Left ventricle myocardium superior (tissue), 1 donor: Measurements from ENCODE around the gene TGFBR2. TPM values are rescaled to one million over a fixed set of nuclear protein-coding genes. Genes with fewer than 3 reads are reported as not detected.

Source experiments
- ATAC-seq: fragments of 200-7000 bp; cut with Tn5 transposase; one replicate; pipeline ENCODE4 v1.9.1; 2020; ENCODE audit warnings: mild to moderate bottlenecking, moderate library complexity
- DNase-seq: peaks from one replicate; pipeline ENCODE4 v3.0.0-alpha.2; 2020
- intact Hi-C: fragments of 100-400 bp; cut with micrococcal nuclease; formaldehyde crosslinking; loops from one replicate; pipeline ENCODE4 v1.11.0; 2022
- total RNA-seq: library from RNA; stranded (reverse); fragmentation: NEBNext Ultra II Directional; extraction: Animal tissue kit (Norgen Biotek cat#: 25700); gene quantifications from one replicate; pipeline ENCODE4 v1.2.1, GENCODE V29; 2021
- donor health status: DM: no; HTN: yes; CAD: no; lungs with severe emphysema.

TGFBR2 gene
- total RNA-seq, 1 donor from 2014 or later: 175 TPM

DNA sequence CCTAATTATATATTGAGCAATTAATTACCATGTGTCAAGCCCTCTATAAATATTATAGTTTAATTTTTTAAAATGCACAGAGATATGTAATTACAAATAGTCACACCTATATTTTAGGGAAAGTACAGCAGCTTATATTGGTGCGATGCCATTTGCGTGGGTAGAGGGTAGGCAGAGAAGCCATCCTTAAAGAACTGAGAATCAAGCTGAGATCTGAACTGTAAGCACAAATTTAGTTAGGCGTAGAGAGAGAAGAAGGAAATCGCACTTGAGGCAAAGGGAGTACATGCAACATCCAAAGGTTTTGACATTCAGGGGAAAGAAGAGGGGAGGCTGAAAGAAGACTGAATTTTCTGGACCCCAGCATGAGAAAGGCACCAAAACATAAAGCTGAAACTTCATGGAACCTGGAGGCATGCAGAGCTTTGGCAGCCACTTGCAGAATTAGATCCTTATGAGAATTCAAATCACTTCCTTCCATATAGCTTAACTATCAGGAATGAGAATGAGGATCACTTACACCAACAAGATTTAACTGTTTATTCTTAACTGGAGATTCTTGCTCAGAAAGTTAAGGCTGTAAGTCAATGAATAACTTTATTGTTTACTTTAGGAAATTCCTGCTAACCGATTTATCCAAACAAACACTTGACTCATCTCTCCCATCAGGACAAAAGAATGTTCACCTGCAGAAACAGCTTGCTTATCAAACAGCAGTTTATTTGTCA, 114.3 kb downstream of the TGFBR2 start:
- ATAC-seq: no peak
- no peak for DNase-seq
- intact Hi-C loops: no loop called here

DNA sequence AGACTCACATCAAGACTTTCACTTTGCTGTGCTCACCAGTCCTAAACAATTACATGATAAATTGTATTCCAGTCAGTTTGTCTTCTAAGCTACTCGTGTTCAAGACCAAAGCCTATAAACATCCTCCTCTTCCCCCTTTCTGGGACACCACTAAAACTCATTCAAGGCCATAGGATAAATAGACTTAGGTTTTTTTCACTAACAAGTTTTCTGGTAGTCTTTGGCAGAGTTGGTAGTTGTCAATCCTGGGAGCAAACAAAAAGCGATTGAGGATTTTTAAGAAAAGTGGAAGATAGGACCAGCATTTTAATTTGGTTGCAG, 114.9 kb downstream of the TGFBR2 start:
- intact Hi-C loops: no loop called here
- no peak for ATAC-seq

DNA sequence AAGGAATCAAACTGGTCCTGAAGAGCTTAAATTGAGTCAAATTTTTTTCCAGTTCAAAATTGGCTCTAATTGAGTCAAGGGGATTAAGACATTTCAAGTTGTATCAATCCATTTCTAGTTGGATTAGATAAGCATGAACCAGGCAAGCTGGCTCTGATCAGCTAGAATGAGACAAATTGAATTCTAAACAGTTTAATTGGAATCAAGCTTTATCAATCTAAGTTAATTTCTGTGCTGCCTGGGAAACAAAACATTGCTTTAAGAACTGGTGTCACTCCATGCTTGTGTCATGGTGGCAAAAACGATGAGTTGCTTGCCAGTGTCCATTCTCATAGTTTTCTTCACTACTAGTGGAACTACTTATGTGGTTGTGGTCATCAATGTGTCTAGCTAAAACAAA, 116.8 kb downstream of the TGFBR2 start:
- intact Hi-C loops: no loop called here
- ATAC-seq (no peak), DNase-seq (no peak)

More for the DNA sequence above, 114.9 kb downstream of the TGFBR2 start:
- DNase-seq: no peak

DNA sequence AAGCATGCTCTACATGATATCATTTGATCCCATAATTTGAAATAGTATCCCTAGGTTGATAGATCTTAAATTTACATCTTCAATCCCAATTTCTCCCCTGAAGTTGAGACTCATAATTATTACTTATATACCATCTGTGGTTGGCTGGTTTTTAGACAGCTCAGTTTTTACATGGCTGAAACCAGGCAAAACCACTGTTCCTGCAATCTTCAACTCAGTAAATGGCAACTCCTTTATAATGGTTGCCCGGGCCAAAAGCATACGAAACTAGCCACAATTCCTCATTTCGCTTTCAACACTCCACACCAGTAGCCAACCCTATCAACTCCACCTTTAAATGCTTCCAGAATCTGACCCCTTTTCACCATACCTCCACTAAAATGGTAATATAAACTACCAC, 118.5 kb downstream of the TGFBR2 start:
- ATAC-seq (no peak), DNase-seq (no peak)
- intact Hi-C loops: no loop called here

DNA sequence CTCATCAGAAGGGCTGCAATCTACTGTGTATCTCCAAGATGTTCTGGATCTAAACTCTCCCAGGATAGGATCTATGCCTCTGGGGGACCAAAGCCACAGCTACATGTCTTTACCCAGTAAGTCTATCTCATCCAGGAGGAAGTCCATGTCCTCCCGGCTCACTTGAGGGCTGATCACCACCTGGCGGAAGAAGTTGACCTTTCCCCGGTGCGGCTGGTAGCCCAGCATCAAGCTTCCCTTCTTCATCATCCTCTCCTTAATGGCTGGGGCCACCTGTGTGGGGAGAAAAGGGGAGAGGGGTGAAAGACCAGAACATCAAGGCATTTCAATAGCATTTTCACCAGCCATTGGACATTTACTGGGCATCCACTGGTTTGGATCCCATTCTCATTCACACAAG, 121.7 kb downstream of the TGFBR2 start:
- DNase-seq: no peak
- intact Hi-C loops: no loop called here

DNA sequence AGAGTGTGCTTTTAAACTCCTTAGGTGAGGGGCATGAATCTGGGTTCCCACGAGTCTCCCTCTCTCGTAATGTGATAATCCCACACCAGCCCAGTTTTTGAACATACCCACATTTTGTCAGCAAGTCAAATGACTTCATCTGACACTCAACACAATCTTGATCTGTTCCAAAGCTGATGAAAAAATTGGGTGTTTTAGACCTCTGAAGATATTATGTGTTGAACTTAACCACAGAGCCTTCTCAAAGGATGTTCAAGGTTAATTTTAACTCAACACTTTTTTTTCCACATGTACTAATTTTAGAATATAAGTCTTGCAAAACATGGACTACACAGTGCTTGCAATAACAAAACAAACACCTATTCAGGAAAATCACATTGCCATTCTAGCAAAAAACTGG, 123.1 kb downstream of the TGFBR2 start:
- ATAC-seq (peak; percentile 61), DNase-seq (no peak)
- intact Hi-C loops: no loop called here

More for the DNA sequence above, 121.7 kb downstream of the TGFBR2 start:
- ATAC-seq: no peak

DNA sequence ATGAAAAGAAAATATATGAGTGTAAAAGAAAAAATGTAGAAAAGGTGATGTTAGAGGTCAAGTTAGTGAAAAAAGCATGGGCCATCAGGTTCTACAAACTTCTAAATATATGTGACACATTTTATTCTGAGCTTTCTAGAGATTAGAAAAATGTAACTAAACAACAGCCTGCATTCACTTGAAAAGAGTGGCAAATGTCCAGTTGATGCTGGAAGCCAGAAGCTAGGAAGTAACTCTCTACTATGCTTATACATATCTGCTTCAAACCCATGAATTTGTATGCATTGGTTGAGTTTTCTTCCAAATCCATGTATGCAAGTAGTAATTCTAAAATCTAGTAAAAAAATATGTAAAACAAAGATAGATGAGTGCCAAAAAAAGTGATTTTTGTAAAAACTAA, 123.5 kb downstream of the TGFBR2 start:
- no peak for ATAC-seq
- intact Hi-C loops: no loop called here

DNA sequence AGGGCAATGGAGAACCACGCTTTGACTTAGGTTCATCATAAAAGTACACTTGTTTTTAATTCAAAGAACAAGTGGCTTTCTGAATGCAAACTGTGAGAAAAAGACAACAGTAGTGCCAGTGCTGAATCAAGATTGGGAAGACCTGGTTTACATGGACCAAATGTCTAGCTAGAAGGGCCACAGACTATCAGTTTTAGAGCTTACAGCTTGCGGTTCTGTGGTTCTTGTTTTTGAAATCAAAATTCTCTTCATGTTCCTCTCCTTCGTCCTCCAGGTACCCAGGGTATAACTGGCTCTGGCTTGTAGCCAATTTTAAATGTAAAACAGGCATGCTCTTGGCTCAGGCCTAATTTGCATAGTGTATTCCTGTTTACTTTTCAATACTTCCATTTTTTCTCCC, 124.6 kb downstream of the TGFBR2 start:
- intact Hi-C loops: no loop called here
- no peak for ATAC-seq
- DNase-seq: no peak

More for the DNA sequence above, 123.5 kb downstream of the TGFBR2 start:
- no peak for DNase-seq

DNA sequence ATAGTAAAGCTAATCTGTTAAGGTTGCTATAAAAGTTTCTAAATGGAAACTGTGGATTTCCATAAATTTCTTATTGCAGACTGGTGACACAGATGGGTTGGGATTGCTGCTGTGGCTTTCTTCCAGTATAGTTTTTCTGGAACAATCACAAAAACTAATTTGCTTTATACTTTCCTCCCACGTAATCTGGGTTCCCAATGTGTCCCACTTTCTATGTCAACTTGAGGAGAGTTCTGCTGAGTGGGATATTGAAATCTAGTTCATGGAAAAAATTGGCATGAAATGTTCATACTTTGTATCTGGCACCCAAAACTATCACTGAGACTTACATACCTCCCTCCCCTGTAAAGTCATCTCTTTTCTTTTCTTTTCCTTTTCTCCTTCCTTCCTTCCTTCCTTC, 126.8 kb downstream of the TGFBR2 start:
- DNase-seq (no peak), ATAC-seq (no peak)
- intact Hi-C loops: no loop called here

DNA sequence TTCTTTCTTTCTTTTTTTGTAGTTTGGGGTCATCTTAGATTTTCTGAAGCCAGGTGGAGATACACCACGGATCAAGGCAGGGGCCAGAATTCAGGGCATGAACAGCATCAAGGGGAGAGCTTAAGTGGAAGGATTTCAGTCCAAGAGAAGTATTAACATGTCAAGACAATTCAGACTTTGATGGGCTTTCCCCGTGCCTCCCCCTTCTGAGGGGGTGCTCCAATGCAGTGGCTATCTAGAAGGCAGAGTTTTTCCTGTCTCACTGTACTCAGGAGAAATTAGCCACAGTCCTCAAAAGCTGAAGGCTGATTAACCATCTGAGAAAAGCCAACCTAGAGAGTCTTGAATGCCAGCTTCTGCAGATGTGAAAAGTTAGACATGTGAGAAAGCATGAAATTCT, 127.3 kb downstream of the TGFBR2 start:
- ATAC-seq: no peak
- intact Hi-C loops: no loop called here
- DNase-seq: no peak

DNA sequence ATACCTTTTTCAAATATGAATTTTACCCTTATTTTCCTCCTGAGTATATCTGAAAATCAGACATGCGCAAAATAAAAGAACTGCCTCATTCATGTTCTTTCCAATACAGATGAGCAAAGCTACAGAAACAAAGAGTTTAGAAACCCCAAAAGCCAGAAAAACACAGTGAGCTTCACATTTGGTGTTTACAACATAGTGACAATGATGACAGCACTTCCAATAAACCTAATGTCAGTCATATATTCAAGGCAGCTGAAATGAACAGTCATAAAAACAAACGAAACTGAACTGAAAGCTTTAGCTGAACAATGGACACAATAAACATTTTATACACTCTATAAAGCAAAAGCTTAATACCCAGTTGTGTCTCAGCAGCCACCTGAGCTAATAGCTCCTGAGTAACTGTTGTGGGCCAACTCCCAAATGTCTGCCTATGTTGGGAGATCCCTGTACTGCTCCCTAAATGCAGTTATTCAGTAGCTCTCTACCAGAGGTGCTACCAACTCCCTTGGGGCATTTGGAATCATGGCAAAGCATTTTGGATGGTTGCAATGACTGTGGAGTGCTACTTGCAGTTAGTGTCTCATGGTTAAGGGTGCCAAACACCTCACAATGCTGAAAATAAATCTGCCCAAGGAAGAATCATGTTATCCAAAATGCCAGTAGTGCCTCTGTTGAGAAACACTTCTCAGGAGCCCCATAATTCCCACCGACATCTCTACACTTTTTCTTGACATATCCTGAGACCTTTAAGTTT, 131.5 kb downstream of the TGFBR2 start:
- ATAC-seq (no peak), DNase-seq (no peak)
- intact Hi-C loops: no loop called here

DNA sequence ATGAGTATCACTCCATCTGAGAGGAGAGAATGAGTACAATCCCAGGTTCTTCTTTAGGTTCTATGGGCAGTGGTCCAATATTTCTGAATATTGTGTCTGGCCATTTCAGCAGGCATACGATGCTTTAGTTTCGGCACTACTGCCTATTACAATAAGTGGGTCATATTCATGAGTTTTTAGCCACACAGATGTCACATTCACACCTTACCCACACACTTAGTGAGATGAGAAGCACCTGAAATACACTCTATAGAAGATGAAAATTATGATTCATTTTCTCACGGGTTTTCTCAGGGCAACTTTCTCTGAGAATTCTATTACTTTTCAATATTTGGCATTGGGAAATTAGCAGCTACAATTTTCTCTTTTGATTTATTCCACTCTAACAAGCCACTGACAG, 132.2 kb downstream of the TGFBR2 start:
- ATAC-seq (no peak), DNase-seq (no peak)
- intact Hi-C loops: no loop called here

DNA sequence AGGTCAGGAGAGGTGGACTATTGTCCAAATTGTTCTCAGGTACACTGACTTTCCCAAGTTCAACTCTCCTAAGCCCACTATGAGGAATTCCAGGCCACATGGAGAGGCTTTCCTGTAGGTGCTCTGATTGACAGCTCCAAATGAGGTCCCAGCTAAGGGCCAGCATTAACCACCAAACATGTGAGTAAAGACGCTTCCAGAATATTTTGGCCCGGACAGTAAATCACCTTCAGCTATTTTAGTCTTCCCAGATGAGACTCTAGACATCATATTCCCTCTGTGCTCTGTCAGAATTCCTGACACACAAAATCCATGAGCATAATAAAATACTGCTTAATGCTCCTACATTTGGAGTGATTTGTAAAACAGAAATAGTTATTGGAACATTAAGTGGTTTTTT, 135.5 kb downstream of the TGFBR2 start:
- ATAC-seq (peak; percentile 30), DNase-seq (no peak)
- intact Hi-C loops: no loop called here

DNA sequence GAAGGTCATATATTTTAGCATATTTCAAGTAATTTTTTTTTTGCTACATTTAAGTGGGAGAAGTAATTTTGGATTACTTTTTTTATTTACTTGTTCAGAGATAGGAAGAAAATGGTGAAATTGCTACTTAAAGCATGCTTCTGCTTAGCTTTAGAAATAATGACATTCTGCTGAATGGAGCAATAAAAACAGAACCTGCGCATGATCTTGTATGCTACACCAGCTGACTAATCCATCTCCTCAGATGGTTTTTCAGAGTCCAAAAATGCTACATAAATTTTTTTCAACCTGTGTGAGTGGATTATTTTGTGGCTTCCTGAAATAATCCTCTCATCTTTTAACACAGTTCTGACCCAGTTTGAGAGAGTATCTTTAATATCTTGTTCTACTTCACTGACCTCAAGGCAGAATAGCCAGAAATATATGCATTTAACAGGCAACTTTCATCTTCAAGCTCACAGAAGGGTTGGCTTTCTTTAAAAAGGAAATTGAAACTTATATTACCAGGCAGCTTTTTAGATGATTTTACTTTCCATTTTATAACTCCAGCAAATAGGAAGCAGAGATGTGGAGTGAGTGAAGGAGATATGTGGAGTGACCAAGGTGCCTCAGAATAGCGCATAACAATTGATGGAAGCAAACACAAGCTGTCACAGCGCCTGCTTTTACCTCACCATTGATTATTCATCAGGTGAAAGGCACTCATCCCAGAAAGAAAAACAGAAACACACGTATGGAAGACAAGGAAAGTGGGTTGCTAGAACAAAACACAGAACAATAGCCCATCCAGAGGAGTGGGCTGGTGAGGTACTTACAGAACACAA, 136.6 kb downstream of the TGFBR2 start:
- DNase-seq (no peak), ATAC-seq (no peak)
- intact Hi-C loops: no loop called here
